PC-3 (cell line): ENCODE results near the gene CHMP2A. TPM values are rescaled to one million over a fixed set of nuclear protein-coding genes. Genes with fewer than 3 reads are reported as not detected.

ENCODE experiments used
- ATAC-seq: fragments of 200-7000 bp; cut with Tn5 transposase; 2 replicates; pipeline ENCODE4 v1.9.1; 2020; ENCODE audit warnings: mild to moderate bottlenecking, moderate library complexity
- BruUV-seq: library from RNA; stranded (reverse); fragments of 400-500 nt; replicated peaks from 2 replicates; lab custom pipeline; 2021; lab: Mats Ljungman, UMichigan
- CTCF ChIA-PET: fragments of 300-600 bp; sonication (Branson Sonifier 250); formaldehyde crosslinking; loops from one replicate; lab custom pipeline; 2022; ENCODE audit warnings: antibody characterized with exemption; lab: Charles Lee
- POLR2A ChIA-PET: fragments of 300-600 bp; sonication (Branson Sonifier 250); formaldehyde crosslinking; loops from one replicate; lab custom pipeline; 2022; ENCODE audit warnings: antibody characterized with exemption; ENCODE audit not compliant: unreplicated experiment; lab: Charles Lee
- DNase-seq: peaks from one replicate; pipeline ENCODE4 v3.0.0-alpha.2; 2015
- H2AFZ ChIP-seq: fragments of 300-600 bp; sonication (generic); 2 replicates; pipeline ENCODE4 v1.6.0; 2016; ENCODE audit warnings: antibody characterized with exemption, low read length
- H3F3A ChIP-seq: fragments of 300-600 bp; sonication (generic); one replicate; pipeline ENCODE4 v1.6.0; 2017; ENCODE audit warnings: antibody characterized with exemption, low read length, control low read depth, mild to moderate bottlenecking; ENCODE audit not compliant: unreplicated experiment
- H3K27ac ChIP-seq: fragments of 300-600 bp; sonication (generic); 2 replicates; pipeline ENCODE4 v1.5.1; 2016; ENCODE audit warnings: mild to moderate bottlenecking, low read length
- H3K27me3 ChIP-seq: fragments of 300-600 bp; sonication (generic); 2 replicates; pipeline ENCODE4 v1.6.1; 2016; ENCODE audit warnings: low read length, mixed read lengths
- H3K36me3 ChIP-seq: fragments of 300-600 bp; sonication (generic); 2 replicates; pipeline ENCODE4 v1.6.1; 2016; ENCODE audit warnings: low read depth, mixed run types, low read length, mixed read lengths
- H3K4me1 ChIP-seq: fragments of 300-600 bp; sonication (generic); 2 replicates; pipeline ENCODE4 v1.5.1; 2016; ENCODE audit warnings: low read length; ENCODE audit not compliant: insufficient read depth
- H3K4me2 ChIP-seq: fragments of 300-600 bp; sonication (generic); 2 replicates; pipeline ENCODE4 v1.6.0; 2016; ENCODE audit warnings: low read length
- H3K4me3 ChIP-seq: fragments of 300-600 bp; sonication (generic); 2 replicates; pipeline ENCODE4 v1.5.1; 2016; ENCODE audit warnings: mild to moderate bottlenecking, low read length, mixed read lengths
- H3K79me2 ChIP-seq: fragments of 300-600 bp; sonication (generic); 2 replicates; pipeline ENCODE4 v1.6.1; 2017; ENCODE audit warnings: low read length, mixed read lengths
- H3K9ac ChIP-seq: fragments of 300-600 bp; sonication (generic); 2 replicates; pipeline ENCODE4 v1.6.0; 2016; ENCODE audit warnings: mild to moderate bottlenecking, low read length
- H3K9me2 ChIP-seq: fragments of 300-600 bp; sonication (generic); replicated peaks from 2 replicates; pipeline ENCODE4 v1.6.1; 2016; ENCODE audit warnings: mixed run types, low read length, mixed read lengths
- H3K9me3 ChIP-seq: fragments of 300-600 bp; sonication (generic); 2 replicates; pipeline ENCODE4 v1.6.1; 2016; ENCODE audit warnings: low read length, mixed read lengths
- H4K20me1 ChIP-seq: fragments of 300-600 bp; sonication (generic); 2 replicates; pipeline ENCODE4 v1.6.1; 2016; ENCODE audit warnings: low read length, mixed read lengths
- EZH2 ChIP-seq: fragments of 300-600 bp; sonication (generic); IDR thresholded peaks from one replicate; pipeline ENCODE4 v1.6.1; 2017; ENCODE audit warnings: antibody characterized with exemption, mild to moderate bottlenecking, low read length; ENCODE audit not compliant: unreplicated experiment
- EZH2phosphoT487 ChIP-seq: fragments of 300-600 bp; sonication (generic); IDR thresholded peaks from 2 replicates; pipeline ENCODE4 v1.6.1; 2018; ENCODE audit warnings: mild to moderate bottlenecking, antibody characterized with exemption, low read length, borderline replicate concordance
- intact Hi-C: fragments of 100-400 bp; cut with micrococcal nuclease; formaldehyde crosslinking; loops from 2 replicates; pipeline ENCODE4 v1.9.0; 2023
- total RNA-seq: library from RNA; depleted of rRNA; stranded (reverse); fragments of >200 nt; gene quantifications from 2 replicates; pipeline ENCODE4 v1.2.3, GENCODE V29; 2014
- TF ChIP-seq, protein P1 (sequence below): fragments of 300-600 bp; sonication (generic); conservative IDR thresholded peaks from 2 replicates; pipeline ENCODE4 v1.5.1; 2017; ENCODE audit warnings: antibody characterized with exemption, low read depth, mild to moderate bottlenecking, low read length

CHMP2A gene
- total RNA-seq, 1 experiment from 2014 or later: 220 TPM

DNA sequence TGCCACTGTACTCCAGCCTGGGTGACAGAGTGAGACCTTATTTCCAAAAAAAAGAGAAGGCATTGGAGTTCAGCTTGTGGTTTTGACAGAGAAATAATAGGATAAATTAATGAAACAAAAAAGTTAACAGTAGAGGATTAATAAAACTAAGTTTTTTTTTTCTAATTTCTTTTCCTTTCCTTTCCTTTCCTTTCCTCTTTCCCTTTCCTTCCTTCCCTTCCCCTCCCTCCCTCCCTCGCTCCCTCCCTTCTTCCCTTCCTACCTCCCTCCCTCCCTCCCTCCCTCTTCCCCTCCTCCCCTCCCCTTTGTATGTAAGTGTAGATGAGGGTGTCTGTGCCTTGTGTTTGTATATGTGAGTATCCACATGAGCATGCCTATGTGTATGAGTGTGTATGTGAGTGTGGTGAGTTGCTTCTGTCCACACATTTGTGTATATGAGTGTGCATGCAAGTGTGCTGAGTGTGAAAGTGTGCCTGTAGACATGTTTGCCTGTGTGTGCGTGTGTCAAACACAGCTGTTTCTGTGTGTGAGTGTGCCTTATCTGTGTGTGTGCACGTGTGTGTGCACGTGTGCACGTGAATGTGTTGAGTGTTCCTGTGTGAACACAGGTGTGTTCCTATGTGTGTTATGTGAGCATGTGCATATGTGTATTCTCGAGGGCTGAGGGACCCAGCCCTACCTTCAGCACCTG lies 30.7 kb upstream of the CHMP2A start:
- H3K4me3 ChIP-seq: no peak overlapping the region
- no peak overlapping the region for H3K27ac ChIP-seq
- H4K20me1 ChIP-seq: no peaks in the 10 kb centered on the region
- peaks cover 2% of the 10 kb centered on the region for H3K36me3 ChIP-seq
- H3K27me3 ChIP-seq: no peaks in the 10 kb centered on the region
- ATAC-seq (no peak), DNase-seq (no peak)
- H3K9me2 ChIP-seq: no peaks in the 10 kb centered on the region
- H3K4me2 ChIP-seq: no peak overlapping the region
- no peaks in the 10 kb centered on the region for H3K9me3 ChIP-seq
- ChIA-PET CTCF (no interaction called here), POLR2A (no interaction called here)
- intact Hi-C loops: no loop called here
- H3K9ac ChIP-seq: no peak overlapping the region
- no peaks in the 10 kb centered on the region for H3F3A ChIP-seq
- no peaks in the 10 kb centered on the region; the same call in 1 of the 2 replicates for H3K4me1 ChIP-seq
- no peak overlapping the region for H2AFZ ChIP-seq
- H3K79me2 ChIP-seq: no peaks in the 10 kb centered on the region
- BruUV-seq: no TSS peak
- TF ChIP-seq EZH2phosphoT487 (no peak), EZH2 (no peak)
- TF ChIP-seq, protein P1, sequence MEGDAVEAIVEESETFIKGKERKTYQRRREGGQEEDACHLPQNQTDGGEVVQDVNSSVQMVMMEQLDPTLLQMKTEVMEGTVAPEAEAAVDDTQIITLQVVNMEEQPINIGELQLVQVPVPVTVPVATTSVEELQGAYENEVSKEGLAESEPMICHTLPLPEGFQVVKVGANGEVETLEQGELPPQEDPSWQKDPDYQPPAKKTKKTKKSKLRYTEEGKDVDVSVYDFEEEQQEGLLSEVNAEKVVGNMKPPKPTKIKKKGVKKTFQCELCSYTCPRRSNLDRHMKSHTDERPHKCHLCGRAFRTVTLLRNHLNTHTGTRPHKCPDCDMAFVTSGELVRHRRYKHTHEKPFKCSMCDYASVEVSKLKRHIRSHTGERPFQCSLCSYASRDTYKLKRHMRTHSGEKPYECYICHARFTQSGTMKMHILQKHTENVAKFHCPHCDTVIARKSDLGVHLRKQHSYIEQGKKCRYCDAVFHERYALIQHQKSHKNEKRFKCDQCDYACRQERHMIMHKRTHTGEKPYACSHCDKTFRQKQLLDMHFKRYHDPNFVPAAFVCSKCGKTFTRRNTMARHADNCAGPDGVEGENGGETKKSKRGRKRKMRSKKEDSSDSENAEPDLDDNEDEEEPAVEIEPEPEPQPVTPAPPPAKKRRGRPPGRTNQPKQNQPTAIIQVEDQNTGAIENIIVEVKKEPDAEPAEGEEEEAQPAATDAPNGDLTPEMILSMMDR: no peak

DNA sequence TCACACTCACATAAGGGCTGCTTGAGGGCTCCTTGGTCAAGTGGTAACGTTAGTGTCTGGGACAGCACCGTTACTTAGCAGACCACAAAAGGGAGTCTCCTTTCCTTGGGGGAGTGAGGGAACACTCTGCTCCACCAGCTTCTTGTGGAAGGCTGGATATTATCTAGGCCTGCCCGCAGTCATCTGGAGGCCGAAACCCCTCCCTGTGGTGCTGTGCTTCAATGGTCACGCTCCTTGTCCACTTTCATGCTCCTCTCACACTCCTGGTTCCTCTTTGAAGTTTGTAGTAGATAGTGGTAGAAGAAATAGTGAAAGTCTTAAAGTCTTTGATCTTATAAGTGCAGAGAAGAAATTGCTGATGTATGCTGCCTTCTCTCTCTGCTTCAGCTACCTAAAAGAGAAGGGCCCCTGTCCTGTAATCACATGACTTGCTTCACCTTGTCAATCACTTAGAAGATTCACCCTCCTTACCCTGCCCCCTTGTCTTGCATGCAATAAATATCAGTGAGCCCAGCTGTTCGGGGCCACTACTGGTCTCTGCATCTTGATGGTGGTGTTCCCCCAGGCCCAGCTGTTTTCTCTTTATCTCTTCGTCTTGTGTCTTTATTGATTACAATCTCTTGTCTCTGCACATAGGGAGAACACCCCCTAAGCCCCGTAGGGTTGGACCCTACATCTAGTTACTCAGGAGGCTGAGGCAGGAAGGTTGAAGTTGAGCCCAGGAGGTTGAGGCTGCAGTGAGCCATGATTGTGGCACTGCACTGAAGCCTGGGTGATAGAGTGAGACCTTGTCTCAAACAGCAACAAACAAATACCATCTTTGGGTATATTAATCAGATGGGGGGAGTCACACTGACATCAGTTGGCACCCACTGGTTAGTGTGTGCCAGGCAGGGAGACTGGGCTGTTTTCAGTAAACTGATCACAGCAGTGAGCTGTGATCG lies 29.9 kb upstream of the CHMP2A start:
- H3K27ac ChIP-seq: no peak overlapping the region
- H3K9ac ChIP-seq: no peak overlapping the region
- no peak for ATAC-seq
- H3K27me3 ChIP-seq: no peaks in the 10 kb centered on the region
- H3F3A ChIP-seq: no peaks in the 10 kb centered on the region
- ChIA-PET CTCF (no interaction called here), POLR2A (no interaction called here)
- H3K36me3 ChIP-seq: peaks cover 2% of the 10 kb centered on the region
- H3K9me3 ChIP-seq: no peaks in the 10 kb centered on the region
- no peaks in the 10 kb centered on the region; the same call in 1 of the 2 replicates for H3K4me1 ChIP-seq
- no TSS peak for BruUV-seq
- DNase-seq: no peak
- TF ChIP-seq, protein P1: no peak
- TF ChIP-seq EZH2phosphoT487: no peak
- TF ChIP-seq EZH2: no peak
- H3K79me2 ChIP-seq: no peaks in the 10 kb centered on the region; the same call in 1 of the 2 replicates
- H4K20me1 ChIP-seq: no peaks in the 10 kb centered on the region
- intact Hi-C loops: no loop called here
- H3K9me2 ChIP-seq: no peaks in the 10 kb centered on the region
- H2AFZ ChIP-seq: no peak overlapping the region
- H3K4me3 ChIP-seq: no peak overlapping the region
- no peak overlapping the region for H3K4me2 ChIP-seq
